ENCODE results near the gene SH3PXD2A. TPM values are rescaled to one million over a fixed set of nuclear protein-coding genes. Genes with fewer than 3 reads are reported as not detected.

SH3PXD2A gene
- total RNA-seq, 4 donors from 2014 or later: 12.1 to 68.5 (median 21.7) TPM

DNA sequence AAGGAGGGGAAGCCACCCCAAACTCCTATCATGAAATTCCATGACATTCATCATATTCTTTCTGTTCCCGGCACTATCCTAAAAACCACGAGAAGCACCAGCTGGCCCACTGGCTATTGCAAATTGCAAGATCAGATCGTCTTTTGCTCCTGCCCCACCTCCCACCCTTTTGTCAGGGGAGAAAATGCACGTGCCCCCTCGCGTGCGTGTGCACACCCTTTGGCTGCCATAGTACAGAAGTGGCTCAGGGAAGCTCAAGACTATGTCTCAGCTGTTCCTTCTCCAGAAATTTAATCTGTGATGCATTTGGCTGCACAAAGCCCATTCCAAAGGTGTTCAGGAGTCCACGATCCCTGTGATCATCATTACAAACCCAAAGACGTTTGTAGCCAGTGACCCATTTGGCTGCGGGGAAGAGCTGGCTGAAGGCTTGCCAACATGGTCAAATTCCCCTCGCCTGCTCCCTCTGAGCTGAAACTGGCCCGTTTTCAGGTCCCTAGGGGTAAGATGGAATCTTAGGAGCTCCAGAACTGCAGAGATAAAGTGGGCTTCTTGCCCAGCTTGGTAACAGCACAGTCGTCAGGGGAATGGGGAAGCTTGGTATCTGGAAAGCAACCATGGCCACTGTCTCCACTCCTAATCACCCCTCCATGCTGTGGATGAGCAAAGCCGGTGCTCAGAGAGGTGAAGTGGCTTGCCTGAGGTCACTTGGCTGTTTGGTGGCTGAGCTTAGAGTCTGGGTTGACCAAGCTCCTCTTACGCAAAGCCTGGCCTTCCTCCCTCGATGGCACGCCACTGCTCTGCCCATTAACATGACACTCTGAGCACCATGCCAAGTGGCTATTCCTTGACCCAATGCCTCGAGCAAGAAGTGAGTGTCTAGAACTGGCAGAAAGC lies 206.5 kb downstream of the SH3PXD2A start:
- no peak for TF ChIP-seq POLR2A (IDR thresholded peaks at IDR 0.05)
- TF ChIP-seq, protein P1, sequence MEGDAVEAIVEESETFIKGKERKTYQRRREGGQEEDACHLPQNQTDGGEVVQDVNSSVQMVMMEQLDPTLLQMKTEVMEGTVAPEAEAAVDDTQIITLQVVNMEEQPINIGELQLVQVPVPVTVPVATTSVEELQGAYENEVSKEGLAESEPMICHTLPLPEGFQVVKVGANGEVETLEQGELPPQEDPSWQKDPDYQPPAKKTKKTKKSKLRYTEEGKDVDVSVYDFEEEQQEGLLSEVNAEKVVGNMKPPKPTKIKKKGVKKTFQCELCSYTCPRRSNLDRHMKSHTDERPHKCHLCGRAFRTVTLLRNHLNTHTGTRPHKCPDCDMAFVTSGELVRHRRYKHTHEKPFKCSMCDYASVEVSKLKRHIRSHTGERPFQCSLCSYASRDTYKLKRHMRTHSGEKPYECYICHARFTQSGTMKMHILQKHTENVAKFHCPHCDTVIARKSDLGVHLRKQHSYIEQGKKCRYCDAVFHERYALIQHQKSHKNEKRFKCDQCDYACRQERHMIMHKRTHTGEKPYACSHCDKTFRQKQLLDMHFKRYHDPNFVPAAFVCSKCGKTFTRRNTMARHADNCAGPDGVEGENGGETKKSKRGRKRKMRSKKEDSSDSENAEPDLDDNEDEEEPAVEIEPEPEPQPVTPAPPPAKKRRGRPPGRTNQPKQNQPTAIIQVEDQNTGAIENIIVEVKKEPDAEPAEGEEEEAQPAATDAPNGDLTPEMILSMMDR (IDR thresholded peaks at IDR 0.05): no peak

DNA sequence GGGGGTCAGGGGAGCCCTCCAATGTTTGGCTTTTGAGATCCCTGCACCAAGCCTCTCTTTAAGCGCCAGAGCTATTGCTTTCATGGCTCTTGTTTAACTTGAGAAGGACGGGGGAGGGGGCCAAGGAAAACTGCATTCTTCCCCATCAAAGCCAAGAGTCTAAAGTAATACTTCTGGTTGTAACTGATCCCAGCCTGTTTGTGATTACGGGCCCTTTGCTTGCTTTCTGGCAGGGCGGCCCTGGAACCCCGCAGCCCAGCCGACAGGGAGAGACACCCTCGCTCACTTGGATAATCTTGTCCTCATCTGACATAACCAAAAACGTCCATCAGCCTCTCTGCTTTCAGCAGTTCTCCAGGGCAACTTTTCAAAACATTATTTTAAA lies 207.1 kb downstream of the SH3PXD2A start:
- peaks cover 0 to 58% (median 10%) of the 10 kb centered on the region in 4 donors for H3K4me1 ChIP-seq
- no peak for TF ChIP-seq POLR2A (IDR thresholded peaks at IDR 0.05)
- TF ChIP-seq, protein P1 (IDR thresholded peaks at IDR 0.05): no peak

More for the DNA sequence above, 206.5 kb downstream of the SH3PXD2A start:
- Histone ChIP-seq H3K27me3 (no peaks in the 10 kb centered on the region), H3K4me3 (no peak overlapping the region), H3K9me3 (no peaks in the 10 kb centered on the region), H3K4me1 (peaks cover 0 to 65% (median 10%) of the 10 kb centered on the region in 4 donors), H3K36me3 (no peaks in the 10 kb centered on the region), H3K27ac (peak overlapping the region; percentile 5 to 63 (median 44))
- DNase-seq: no peak

DNA sequence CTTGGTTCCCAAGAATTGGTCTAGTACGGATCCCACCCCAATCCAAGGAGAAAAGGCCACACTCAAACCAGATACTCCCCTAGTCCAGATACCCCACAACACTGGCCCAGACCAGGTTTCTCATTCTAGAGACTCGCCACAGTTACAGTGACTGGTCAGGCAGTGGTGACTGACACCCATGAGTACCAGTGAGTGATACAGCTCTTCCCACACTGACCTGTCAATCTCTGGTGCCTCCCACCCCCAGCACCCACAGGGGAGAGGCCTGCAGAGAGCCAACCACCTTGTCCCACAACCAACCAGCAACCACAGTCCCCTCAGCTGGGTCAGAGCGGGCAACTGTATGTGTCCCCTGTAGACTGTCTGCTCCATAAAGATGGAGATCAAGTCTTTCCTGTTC lies 209.1 kb downstream of the SH3PXD2A start:
- TF ChIP-seq POLR2A (IDR thresholded peaks at IDR 0.05): no peak
- TF ChIP-seq, protein P1 (IDR thresholded peaks at IDR 0.05): no peak
- H3K9me3 ChIP-seq: no peaks in the 10 kb centered on the region
- no peaks in the 10 kb centered on the region for H3K27me3 ChIP-seq
- no peaks in the 10 kb centered on the region for H3K36me3 ChIP-seq
- no peak for DNase-seq
- H3K27ac ChIP-seq: peak overlapping the region in 2 of 4 donors; percentile 5 to 63
- H3K4me1 ChIP-seq: peaks cover 0 to 39% (median 2%) of the 10 kb centered on the region in 4 donors
- no peak overlapping the region for H3K4me3 ChIP-seq

More for the DNA sequence above, 207.1 kb downstream of the SH3PXD2A start:
- Histone ChIP-seq H3K9me3 (no peaks in the 10 kb centered on the region), H3K27ac (peak overlapping the region in 2 of 4 donors; percentile 45 to 63), H3K27me3 (no peaks in the 10 kb centered on the region), H3K4me3 (no peak overlapping the region), H3K36me3 (no peaks in the 10 kb centered on the region)
- DNase-seq: no peak

- H3K27ac ChIP-seq: peak overlapping the region in 3 of 4 donors; percentile 8 to 64 (median 63)
- H3K4me1 ChIP-seq: peaks cover 0 to 32% (median 0%) of the 10 kb centered on the region in 4 donors
- no peaks in the 10 kb centered on the region for H3K36me3 ChIP-seq
- TF ChIP-seq, protein P1 (IDR thresholded peaks at IDR 0.05): no peak
- TF ChIP-seq POLR2A (IDR thresholded peaks at IDR 0.05): no peak
- H3K9me3 ChIP-seq: no peaks in the 10 kb centered on the region
- H3K4me3 ChIP-seq: no peak overlapping the region
- H3K27me3 ChIP-seq: no peaks in the 10 kb centered on the region
- DNase-seq: peak in 1 of 3 donors; percentile 70
Observed at GRCh38 chr10:103645141-103646054, 210.0 kb downstream of the SH3PXD2A start.

- Histone ChIP-seq H3K27me3 (no peaks in the 10 kb centered on the region), H3K4me1 (peaks cover 0 to 22% (median 0%) of the 10 kb centered on the region in 4 donors), H3K27ac (peak overlapping the region in 2 of 4 donors; percentile 7 to 63), H3K4me3 (no peak overlapping the region), H3K9me3 (no peaks in the 10 kb centered on the region), H3K36me3 (no peaks in the 10 kb centered on the region)
- no peak for TF ChIP-seq POLR2A (IDR thresholded peaks at IDR 0.05)
- TF ChIP-seq, protein P1 (IDR thresholded peaks at IDR 0.05): no peak
- no peak for DNase-seq
Observed at GRCh38 chr10:103643381-103643780, 212.0 kb downstream of the SH3PXD2A start.

Measured in Peyer's patch (tissue), 4 donors.